HK-2 (cell line): Measurements from ENCODE around the gene C17orf114.
A peak's percentile ranks its signal among the peaks of the same experiment; 100 is the strongest.
"Not testable (repeated sequence)": the region's sequence is repeated elsewhere in the genome, so short reads cannot be mapped to it uniquely, and the experiment has no call there.

Experiments used
- DNase-seq: peaks from one replicate; pipeline ENCODE4 v3.0.0-alpha.2; 2018; ENCODE audit not compliant: unreplicated experiment

The C17orf114 gene

DNA sequence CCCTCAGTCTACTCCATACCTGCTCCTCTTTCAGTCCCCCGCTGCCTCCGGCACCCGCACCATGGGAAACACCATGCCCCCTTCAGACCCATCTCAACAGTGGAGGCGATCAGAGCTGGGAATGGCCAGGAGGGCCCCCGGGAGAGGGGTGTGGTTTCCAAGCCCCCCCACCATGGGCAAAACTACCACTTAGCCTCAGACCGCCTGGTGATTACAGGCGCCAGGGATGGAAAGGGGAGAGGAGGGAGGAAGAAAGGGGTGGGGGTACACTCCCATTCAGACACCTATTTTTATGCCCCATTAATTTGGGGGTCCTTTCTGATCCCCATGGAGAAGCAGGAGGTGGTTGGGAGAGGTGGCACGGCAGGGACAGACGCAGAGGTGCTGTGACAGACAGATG lies at the start of gene C17orf114:
Gene C17orf114, minus strand, starts transcription at position 101 of the 400 bp plus-strand sequence.
- no peak for DNase-seq

DNA sequence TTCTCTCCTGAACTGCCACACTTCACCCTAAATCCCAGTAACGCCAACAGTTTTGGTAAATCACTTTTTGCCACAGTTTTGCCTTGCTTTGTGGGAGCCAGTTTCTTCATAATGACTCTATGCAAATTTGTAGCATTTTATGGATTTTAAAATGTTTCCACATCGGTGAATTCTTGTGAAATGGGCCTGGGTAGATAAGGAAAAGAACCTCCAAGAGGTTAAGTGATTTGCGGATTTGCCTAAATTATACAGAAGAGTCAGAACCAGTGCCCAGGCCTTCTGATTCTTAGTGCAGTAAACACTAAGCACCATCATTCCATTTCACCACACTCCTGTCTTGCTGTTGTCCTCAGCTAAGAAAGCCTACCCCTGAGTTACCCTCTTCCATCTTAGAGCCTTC lies 49.0 kb upstream of the C17orf114 start:
- DNase-seq = no peak

GRCh38 chr17:4850246-4850645 lies 48.1 kb upstream of the C17orf114 start:
- peak; percentile 34 for DNase-seq

GRCh38 chr17:4849011-4849536 lies 46.9 kb upstream of the C17orf114 start:
- no peak for DNase-seq

DNA sequence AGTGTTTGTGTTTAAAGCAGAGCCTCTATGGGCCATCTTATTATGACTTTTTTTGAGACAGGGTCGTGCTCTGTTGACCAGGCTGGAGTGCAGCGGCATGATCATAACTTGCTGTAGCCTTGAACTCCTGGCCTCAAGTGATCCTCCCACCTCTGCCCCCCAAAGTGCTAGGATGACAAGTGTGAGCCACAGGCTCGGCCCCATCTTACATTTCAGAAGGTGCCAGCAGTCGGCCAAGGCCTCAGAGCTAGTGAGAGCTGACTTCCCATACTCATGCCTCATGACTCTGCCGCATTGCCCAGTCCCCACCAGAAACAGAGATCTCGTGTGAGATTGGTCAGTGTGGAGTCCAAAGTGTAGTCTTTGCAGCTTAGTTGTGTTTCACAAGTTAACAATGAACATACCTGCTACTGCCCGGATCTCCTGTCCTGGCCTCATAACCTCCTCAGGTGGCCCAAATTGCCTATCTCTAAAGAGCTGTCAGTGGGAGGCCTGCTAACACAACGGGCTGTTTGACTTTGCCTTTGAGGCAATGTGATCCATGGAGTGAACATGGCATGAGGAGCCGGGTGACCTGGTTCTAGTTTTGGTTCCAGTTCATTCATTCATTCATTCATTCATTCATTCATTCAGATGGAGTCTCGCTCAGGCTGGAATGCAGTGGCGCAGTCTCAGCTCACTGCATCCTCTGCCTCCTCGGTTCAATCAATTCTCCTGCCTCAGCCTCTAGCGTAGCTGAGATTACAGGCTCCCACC lies 44.7 kb upstream of the C17orf114 start:
- DNase-seq = no peak

DNA sequence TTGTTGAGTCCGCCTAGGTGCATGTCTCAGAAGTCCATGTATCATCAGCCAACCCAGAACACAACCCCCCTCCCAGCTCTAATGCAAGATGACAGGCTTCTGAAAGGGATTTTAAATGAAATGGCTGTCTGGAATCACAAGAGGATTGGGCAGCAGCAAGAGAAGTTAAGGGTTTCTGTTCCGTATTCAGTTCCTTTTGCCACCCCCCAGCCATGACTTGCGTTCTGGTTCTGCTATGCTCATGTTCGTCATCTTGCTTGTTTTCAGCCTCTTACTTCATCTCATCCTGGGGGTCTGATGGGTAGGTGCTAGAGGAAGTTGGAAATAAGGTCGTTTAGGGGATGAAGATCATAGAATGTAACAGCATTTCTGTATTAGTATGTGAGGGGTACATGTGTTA lies 43.0 kb upstream of the C17orf114 start:
- no peak for DNase-seq

- no peak for DNase-seq
These were observed 41.3 kb upstream of the C17orf114 start for GRCh38 chr17:4843321-4844000.

DNA sequence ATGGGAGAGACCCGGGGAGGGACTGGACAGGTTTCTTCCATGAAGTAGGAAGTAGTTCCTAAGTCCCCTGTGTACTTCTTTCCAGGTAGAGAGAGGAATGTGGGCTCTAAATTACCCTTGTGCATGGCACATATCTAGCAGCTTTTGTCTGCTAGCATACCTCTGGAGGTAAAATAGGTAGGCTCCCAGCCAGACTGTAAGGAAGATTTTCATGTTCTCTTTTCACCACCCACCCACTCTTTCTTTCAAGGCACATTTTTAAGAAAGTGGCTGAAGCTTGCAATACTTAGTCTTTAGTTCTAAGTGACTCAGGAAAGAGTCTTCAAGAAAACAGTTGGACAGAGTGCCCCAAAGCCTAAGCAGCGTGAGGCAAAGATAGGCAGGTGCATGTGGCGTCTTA lies 40.2 kb upstream of the C17orf114 start:
- DNase-seq = no peak

DNA sequence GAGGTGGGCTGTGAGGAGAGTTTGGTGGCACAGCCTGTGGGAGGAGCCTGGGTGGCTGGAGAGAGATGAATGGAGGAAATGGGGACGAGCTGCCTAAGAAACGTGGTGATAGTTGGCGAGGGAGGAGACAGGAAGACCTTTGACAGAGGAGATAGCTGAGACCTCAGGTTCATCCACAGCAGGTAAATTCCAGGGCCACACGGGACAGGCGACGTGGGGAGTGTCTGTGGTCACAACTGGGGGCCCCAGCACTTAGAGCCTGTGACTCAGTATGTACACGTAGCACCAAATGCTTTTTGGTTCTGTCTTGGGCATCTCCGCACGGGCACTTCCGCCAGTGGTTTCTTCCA lies 38.7 kb upstream of the C17orf114 start:
- DNase-seq = no peak

DNA sequence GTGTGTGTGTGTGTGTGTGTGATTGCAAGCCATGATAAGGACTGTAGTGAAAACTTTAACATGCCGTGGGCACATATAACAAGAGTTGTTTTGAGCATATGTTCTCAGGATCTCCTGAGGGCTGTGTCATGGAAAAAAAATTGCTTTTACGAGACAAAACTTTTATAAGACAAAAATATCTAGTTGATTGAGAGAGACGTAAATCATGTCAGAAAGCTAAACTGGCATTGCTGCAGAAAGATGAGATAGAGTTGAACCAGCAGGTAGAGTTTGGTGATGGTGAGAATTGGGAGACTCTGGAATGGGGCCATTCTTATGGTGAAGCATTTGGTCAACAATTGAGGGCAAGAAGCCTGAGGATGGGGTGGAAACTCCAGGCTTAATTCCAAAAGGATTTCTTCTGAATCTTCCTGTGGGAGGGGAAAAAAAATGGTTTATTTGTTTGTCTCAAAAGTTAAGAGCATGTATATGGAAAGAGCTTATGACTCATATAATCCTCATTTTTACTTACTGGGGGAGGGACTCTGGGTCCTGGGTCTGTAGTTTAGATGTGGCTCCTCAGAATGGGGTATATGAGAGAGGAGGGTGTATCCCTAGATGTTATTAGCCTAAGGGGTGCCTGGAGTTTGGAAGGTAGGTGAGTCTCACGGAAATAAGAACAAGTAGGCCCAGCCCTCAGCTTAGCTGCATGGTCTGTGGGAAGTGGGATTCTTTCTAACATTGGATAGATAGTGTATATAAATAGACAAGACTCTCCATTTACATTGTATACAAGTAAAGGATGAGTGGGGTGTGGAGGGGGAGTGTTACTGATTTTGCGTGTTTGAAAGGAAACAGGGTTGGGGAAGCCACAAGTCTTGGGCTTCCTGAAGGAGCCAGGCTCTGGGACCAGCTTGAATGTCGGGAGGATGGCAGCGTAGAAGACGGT lies 38.1 kb upstream of the C17orf114 start:
- DNase-seq = no peak

DNA sequence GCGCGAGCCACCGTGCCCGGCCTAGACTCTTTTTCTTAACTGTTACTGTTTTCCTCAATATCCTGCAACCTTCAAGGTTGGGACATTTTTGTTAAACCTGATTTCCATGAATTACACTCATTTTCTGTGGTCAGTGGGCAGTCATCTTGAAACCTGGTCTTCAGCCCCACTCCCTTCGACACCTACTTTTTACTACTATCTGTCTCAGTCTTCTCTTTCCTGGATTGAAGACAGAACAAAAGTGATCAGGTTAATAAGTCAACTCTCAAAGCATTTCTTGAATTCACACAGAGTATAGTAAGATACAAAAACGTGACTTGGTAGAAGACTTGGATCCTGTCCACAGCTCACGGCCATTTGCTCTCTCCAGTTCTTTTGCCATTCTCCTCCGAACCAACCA lies 37.1 kb upstream of the C17orf114 start:
- DNase-seq = no peak

DNA sequence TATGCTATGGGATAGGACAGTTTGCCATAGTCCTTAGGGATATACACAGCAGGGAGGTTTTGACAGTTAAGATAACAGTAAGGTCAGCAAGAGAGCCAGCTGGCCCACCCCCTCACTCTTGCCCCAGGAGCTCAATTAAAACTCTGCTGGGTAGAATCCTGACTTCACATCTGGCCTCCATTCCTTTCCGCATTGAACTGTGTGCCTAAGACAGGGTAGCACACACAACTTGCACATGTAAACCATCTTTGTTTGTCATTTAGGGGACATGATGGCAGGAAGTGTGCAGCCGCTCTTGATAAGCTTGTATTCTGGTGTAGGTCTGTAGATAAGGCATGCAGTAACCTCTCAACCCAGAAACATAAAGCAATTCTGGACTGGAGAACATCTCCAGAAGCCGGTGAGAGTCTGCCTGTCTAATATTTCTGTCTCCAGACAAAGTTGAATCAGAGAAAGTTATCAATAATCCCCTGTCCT lies 36.2 kb upstream of the C17orf114 start:
- DNase-seq = no peak

DNA sequence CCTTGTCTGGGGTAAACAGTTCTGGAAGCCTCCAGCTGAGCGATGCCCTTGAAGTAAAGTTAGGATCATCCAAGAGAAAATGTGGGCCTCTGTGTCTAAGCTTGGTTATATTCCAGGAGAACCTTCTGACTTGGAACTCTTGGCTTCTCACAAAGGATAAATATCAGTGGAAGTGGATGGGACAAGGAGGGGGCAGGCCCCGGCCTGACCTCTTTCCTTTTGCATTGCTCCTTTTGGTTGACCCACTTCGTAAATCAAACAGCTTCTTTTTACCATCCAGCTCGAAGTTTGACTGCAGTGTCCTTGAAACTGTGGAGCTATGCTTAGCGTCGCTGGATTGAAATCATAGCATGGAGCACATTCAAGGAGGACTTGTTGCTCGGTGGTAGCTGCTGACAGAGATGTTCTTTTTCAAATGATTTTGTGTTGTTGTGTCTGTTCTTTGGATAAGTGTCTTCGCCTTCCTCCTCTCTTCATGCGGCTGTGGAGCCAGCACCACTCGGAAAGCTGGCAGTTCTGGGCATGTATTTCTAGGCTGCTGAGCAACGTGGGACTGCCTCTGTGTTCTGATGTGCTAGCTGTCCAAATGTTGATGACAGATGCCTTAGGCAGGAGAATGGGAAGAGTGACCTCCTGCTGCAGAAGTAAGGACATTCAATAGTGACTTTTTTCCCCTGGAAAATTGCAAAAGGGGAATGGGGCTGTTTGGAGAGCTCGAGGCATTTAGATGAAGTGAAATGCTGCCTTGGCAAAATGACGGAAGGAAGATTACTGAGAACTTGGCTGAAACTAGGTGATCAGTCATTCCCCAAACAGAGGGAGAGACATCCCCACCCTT lies 35.6 kb upstream of the C17orf114 start:
- DNase-seq = no peak

DNA sequence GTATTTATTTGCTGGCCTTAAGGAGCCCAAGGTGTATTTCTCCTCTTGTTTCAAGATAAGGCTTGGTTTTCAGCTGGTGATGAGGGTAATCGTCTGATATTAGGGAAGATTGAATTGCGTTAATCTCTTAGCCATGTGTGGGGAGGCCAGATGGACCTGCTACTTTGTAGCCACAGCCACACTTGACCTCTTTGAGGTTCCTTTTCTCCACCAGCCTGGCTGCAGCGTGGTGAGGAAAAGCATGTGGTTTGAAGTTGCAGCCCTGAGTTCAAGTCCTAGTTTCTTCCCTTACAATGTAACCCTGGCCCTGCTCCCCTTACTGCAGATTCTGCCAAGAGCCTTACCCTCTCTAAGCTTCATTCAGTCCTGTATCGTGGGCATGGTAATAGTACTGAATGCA lies 34.1 kb upstream of the C17orf114 start:
- DNase-seq = no peak

- no peak for DNase-seq
These were observed 32.5 kb upstream of the C17orf114 start for GRCh38 chr17:4834681-4835020.

GRCh38 chr17:4833941-4834680 lies 32.0 kb upstream of the C17orf114 start:
- DNase-seq = peak; percentile 31

- peak; percentile 90 for DNase-seq
These were observed 31.2 kb upstream of the C17orf114 start, which contains the start of gene MINK1 for GRCh38 chr17:4833178-4833940. Gene MINK1, plus strand, starts transcription at chr17:4833340. Its CDS starts 244 bp downstream, at chr17:4833584.

- not testable (repeated sequence) for DNase-seq
These were observed 30.7 kb upstream of the C17orf114 start for GRCh38 chr17:4832829-4833177.

GRCh38 chr17:4827399-4827798 lies 25.3 kb upstream of the C17orf114 start:
- DNase-seq = no peak
